GM18868 (cell line): Measurements from ENCODE around the gene ABCB6.

Experiments
- ATAC-seq: cut with Tn5 transposase; IDR thresholded peaks from one replicate; pipeline ENCODE4 v1.9.1; 2021; ENCODE audit warnings: mild to moderate bottlenecking, moderate library complexity; ENCODE audit not compliant: unreplicated experiment

ABCB6 gene

DNA sequence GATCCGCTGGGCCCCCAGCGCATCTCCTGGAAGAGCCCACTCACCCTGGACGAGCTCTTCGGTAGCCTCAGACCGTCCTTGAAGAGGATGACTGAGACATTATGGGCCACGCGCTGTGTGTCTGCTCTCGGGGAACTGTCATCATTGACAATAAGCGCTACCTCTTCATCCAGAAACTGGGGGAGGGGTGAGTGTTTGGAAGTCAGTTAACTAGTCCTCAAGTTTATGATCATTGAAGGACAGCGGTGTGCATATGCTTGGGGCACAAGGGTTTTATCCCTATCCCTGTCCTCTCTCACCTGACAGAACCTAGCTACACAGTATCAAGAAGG lies 27.1 kb upstream of the ABCB6 start:
- no peak for ATAC-seq

DNA sequence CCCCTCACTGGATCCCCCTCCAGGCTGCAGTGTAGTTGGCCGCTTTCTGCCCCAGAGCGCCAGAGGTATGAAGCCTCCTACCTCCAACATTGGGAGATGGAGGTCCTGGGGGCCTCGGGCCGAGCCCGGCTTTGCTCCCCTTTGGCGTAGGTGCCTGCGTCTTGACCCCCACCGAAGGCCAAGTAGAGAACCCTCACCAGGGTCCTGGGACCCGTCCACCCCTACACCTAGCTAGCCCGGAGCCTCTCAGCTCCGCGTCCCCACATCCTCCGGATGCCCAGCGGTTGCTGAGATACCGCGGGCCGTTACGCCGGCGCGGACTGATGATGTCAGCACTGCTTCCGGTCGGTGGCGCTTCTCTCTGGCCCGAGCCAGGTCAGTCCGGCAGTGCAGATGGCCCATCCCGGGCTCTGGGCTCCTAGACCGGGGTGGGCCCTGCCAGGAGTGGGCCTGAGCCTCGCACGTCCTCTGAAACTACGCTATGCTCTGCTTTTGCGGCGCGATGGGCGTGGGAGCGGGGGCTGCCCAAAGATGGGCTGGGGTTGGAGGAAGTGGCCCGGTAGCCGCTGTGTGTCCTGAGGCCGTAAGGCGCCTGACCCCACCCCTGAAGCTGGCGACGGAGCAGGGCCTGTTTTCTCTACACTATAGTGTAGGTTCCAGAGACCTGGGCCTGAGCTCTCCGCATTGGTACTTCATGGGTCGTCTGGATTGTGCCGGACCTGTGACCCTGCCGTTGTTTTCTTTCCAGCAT lies 26.6 kb upstream of the ABCB6 start, which contains the start of the genes GLB1L and STK16:
Gene GLB1L (minus strand): TSS at position 297 of the 751 bp plus-strand sequence. CDS start 1,871 bp downstream, outside the sequence.
Gene STK16 (plus strand): TSS at position 332 of the 751 bp plus-strand sequence. CDS start 521 bp downstream, outside the sequence.
- peak; percentile 88 for ATAC-seq

DNA sequence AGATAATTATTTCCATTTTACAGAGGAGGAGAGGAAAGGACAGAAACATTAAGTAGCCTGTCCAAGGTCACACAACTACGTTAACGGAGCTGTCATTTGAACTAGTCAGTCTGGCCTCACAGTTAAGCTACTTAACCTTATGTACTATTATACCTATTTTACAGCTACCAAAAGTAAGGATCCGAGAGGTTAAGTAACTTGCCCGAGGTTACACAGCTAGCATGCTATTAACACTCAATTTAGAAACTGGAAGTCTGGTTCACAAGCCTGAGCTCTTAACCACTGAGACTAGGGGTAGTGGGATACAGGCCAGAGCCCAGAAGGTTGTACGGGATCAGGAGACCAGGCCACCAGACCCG lies 26.0 kb upstream of the ABCB6 start:
- ATAC-seq, result no peak

DNA sequence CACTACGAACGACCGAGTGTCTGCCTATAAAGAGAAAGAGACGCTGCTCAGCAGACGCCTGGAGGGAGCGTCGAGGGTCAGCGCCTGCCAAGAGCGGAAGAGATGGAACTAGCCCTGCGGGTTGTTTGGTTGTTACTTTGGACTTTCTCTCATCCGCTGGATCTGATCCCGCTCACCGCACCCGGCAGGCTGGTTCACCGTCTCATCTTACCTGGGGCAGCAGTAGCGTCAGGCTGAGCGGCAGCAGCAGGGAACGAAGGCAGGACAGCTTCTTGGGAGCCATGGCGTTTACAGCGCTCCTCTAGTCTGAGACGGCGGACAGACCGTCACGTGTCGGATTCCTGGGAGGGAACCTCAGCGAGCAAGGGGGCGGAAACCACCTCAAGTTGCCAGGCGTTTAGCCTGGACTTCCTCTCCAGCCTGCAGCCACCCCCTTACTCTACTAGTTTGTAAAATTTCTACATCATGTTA lies 24.6 kb upstream of the ABCB6 start:
- no peak for ATAC-seq

DNA sequence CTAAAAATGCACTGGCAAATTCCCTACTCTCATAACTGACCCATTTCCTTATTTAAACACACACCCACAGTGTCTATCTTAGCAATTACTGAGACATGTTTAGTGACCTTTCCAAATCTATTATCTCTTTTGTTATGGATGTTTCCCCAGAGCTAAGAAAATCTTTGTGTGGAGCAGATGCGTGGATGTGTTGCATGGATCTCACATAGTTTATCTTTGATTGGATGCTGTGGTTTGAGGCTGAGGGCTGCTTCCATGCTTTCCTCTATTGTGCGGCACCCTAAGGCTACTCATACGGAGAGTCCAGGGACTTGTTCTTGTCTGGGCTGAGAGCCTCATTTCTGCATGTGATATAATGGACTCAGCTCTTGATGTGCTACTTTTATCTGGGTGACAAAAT lies 15.6 kb upstream of the ABCB6 start:
- ATAC-seq, result no peak

DNA sequence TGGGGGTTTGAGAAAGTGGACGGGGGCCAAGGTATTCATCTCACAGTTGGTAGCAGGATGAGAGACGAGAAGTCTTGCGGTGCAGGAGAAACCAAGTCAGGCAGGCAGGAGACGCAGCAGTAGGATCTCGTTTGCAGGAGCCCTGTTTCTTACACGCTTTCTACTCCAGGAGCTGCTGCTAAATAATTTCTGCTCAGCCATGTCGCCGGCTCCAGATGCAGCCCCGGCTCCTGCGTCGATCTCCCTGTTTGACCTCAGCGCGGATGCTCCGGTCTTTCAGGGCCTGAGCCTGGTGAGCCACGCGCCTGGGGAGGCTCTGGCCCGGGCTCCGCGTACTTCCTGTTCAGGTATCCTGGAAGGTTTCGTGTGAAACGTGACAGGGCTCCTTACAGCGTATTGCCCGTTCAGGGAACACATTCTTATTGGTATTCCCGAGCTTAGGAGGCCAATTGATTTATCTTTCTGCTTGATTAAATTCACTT lies 11.3 kb upstream of the ABCB6 start:
- peak; percentile 13 for ATAC-seq

DNA sequence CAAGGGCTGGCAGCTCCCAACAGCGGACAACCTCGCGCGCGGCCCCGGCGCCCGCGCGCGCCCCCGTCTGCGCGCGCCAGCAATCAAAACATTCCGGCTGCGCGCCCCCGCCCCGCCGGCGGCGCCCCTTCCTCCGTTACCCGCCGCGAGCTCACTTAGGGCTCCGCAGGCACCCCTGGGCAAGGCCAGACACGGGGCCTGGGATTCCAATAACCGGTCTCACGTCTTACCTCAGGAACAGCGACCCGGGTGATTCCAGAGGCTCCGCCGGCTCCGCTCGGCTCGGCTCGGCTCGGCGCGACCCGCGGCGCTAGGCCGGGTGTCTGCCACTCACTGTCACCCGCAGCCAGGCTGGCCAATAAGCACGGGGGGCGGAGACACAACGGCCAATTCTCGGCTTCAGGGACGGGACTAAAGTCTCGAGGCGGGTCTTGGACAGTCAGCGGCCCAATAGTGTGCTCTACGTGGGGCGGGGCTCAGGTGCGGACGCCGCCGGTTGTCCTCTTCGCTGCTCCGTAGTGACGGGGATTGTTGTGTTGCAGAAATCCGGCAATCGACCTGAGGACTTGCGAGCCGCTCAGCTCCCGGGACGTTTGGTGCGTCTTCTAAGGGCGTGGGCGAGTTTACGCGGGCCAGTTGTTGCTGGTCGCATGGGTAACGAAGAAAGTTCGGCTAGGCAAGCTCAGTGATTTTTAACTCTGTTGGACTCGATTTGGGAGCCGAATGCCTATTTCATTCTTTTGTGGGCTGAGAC lies 10.7 kb upstream of the ABCB6 start, which contains the start of the genes ANKZF1 and ATG9A:
Gene ANKZF1 (plus strand): TSS at position 502 of the 754 bp plus-strand sequence. CDS start 452 bp downstream, outside the sequence.
Gene ATG9A (minus strand): TSS at position 332 of the 754 bp plus-strand sequence. CDS start 1,612 bp downstream, outside the sequence.
- ATAC-seq, result peak; percentile 98

DNA sequence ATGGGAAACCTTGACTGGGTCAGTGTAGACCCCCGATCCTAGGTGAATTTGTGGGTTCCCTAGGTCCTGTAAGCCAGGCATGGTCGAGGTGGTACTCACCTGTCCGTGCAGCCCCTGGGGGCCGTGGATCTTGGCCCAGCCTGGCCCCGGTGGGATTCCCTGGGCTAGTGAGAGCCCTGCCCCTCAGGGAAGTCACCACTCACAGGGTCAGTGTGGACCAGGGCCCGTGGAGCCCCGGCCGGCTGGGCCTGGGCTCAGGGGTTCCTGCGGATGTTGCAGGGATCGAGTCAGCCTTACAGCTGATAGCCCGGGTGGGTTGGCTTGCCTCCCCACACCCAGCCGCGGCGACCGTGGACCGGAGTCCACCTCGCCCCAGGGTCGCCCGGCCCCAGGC lies 10.2 kb upstream of the ABCB6 start:
- peak; percentile 3 for ATAC-seq

DNA sequence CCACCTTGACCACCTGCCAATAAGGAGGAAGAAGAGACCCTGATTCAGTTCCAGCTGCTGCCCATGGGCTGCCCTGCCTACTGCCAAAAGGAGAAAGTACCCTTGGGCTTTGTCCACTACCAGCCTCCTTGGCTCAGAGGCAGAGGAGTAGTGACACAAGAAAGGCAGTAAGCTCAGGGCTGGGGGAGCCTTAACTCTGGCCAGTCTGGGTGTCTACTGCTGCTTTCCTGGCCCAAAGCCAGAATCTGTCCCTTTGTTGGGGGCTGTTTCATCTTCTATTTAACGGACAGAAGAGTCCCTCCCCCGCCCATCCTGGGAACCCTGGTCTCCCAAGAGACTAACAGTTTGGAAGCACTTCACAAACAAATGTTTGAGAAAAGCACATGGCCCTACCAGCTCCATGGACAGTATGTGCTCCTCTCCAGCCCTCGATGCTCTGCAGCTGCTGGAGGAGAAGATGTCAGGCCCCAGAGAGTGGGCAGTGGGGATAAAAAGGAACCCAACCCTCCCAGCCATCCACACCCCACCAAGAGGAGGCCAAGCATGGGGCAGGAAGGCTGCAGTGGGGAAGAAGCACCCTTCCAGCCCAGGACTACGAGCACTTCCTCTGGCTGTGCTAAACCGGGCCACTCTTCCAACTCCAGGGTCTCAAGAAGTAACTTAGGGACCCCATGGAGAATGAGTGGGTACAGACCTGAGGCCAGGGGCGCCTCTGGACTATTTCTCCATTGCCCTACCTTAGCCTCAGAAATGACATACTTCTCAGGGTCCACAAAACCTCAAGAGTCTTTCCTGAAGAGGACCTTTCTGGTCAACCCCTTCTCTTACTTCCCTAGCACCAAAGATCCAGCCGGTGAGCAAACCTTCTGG lies 9.5 kb upstream of the ABCB6 start:
- ATAC-seq, result no peak

DNA sequence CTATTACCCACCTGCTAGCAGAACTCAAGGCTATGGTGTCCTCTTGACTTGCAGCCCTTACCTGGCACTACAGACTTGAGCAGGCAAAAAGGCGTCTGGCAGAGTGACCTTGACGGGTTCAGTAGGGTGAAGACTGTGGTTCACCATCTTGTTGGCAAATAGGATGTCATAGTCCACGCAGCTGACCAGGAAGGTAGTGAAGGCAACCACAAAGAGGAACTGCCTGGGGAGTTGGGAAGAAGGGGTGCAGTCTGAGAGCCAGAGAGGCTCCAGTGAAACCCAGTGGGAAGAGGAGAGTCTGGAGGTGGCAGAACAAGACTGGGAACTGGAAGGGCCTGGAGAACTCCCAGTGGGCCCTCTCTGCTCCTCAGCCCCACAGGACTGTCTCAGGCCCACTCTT lies 6.6 kb upstream of the ABCB6 start:
- ATAC-seq, result no peak

DNA sequence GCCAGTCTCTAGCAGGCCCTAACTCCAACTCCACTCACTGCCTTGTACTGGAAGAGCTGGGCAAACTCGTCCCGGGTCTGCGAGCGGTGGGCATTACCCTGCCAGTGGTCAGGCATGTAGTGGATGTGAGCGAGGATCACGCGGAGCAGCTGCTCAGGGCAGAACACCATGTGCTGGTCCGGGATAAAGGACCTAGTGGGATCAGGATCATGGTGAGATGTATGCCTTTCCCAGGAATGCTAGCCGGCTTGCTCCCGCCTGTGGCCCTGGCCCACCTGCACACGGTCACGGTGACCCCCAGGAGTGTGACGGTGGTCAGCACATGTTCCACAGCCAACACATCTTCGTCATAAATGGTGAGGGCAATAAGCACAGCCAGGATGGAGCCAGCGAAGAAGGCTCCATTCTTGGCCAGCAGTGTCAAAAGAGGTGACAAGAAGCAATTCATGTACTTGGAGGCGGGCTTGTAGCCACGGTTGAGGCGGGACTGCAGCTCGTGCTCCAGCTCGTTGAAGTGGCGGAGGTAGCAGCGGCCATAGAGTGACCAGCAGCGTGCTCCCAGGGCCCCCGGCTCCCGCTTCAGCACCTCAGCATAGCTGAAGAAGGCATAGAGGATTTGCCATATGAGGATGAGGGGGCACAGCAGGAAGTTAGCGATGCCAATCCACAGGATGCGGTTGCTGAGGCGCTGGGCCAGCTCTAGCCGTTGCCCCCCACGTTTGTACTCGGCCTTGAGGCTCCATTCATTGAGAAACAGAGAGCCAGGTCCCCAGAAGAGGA lies 5.3 kb upstream of the ABCB6 start:
- ATAC-seq, result no peak

DNA sequence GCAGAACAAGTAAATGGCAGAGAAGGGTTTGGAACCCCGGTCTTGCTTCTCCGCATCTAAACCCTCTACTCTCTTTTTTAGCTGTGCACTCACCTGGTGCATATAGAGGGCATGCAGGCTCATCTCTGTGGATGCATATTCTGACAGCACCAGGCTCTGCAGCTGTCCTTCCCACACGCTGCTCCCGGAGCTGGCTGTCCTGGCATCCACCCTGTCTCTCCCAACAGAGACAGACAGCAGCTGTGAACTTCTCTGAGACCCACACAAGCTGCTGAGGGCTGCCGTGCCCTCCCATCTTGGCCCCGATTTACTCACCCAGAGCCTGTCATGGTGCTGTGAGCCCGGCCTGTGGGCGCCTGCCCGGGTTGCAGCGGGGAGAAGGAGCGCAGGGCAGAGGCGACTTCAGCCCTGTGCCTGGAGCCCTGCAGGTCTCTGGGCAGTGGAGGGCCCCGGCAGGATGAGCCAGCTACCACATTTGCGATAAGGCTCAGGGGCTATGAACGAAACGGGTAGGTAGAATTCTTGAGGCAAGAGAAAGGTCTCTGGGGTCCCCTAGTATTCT lies 3.3 kb upstream of the ABCB6 start:
- no peak for ATAC-seq

DNA sequence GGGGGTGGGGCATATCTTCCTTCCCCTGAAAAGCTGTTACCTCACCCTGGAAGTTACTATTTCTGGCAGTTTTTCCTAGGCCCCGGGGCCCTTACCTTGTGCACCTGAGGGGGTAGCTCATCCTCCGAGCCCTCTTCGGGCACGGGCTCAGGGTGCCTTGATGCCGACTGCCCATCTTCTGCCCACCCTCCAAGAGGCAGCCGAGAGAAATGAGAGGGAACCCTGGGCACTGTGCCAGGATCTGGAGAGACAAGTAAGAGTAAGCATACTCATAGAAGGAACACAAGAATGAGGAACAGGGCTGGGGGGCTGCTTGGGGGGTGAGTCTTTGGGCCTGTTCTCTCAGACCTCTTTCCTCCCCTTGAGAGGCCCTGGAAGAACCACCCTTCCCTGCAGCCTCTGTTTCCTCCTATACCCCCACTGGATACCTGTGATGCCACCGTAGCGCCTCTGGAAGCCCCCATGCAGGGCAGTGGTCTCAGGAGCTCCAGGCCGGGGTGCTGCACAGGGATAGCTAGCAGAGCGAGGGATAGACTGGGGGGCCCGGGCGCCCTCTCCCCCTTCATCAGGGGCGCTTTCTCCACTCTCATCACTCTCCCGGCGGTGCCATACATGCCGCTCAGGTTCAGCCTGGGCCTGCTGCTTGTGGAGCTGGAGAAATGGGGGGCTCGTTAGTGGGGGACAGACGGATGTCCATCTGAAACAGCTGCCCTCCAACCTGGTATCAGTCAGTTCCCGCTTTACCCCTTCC lies 2.1 kb upstream of the ABCB6 start:
- ATAC-seq, result no peak

DNA sequence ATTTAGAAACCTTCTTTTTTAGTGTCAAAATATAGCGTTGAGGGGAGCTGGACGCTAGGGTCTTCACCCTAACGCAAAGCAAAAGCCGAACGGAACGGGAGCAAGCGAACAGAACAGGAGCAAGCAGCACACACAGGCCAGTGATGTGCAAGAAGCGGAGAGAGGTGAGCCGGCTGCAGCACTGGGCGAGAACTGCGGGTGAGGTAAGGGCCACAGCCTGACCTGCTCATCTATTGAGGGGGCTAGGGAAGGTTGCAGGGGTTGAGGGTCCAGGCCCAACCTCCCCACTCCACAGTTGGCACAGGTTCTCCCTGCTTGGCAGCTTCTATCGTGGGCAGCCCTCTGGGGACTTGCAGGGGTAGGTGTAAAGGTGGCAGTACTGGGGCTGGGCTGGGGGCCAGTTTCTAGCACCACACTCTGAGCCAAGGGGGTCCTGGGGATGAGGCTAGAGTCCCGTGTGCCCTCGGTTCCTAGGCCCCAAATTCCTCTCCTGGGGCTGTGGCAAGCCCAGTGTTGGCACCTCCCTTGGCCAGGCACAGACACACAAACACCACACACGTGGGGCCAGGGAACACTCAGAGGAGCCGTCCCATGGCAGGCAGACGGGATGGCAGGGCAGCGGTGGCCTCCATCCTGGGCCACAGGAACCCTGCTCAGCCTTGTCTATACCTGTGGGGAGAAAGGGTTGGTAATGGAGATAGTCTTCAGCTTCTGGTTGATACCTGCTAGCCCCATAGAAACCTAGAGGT lies 1.2 kb upstream of the ABCB6 start:
- ATAC-seq, result no peak

DNA sequence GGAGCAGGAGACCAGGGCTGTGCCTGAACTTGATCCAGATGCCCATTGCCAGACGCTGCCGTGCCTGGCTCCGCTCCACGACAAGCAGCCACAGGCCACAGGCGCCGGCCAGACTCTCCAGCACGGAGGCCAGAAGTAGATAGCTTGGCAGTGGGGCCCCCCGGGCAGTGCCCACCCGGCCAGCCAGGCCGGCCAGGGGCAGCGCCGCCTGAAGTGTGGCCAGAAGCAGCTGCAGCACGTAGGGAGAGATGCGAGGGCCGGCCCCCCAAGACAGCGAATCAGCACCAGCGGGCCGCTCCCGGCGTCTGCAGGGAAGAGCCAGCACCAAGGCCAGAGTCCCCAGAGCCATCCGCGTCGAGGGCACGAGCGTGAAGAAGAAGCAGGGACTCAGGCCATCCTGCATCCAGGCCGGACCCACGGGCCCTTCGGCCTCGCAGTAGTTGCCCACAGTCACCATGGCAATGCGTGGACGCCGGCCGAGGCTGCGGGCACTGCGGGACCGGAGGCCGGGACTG lies 484 bp downstream of the ABCB6 start:
- ATAC-seq, result peak; percentile 25

DNA sequence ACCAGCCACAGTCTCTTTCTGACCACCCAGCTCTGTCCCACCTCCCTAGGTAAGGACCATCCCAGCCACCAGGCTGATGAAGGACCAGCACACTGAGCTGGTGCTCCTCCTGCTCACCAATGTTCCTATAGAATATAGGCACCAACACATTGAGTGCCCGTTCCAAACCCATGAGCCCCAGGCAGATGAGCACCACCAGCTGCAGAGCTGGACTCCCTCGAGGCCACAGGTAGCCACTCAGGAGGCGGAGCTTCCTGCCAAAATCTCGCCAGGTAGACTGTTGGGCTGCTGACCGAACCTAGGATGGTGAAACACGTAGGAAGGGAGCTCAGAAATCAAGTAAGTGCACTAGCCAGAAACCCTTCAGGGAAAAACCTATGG lies 2.2 kb downstream of the ABCB6 start:
- ATAC-seq, result no peak

DNA sequence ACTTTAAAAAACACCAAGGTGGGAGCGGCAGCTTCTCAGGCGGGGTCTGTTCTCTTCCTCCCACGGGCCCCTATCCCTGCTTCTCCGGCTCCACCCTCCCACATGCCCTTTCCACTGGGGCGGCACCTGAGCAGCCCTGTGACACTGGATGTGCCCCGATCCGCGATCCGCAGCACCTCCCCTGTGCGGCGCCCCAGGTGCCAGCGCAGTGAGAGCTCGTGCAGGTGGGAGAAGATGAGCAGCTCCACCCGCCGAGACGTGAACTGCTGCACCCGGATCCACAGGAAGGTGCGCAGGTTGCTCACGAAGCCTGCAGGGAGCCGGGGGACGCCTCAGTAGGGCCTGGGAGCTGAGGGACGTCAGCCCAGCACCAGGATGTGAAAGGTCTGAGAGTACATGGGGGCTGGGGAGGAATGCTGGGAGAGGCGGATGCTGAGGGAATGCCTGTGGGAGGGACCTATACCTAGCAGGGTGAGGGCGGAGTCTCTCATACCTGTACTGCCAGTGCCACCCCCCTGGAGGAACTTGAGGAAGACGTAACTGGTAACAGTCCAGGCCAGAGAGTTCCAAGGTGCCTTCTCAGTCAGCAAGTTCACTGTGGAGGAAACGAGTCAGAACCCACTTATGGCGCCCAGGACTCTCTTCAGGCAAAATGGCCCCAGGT lies 2.8 kb downstream of the ABCB6 start:
- ATAC-seq, result no peak

DNA sequence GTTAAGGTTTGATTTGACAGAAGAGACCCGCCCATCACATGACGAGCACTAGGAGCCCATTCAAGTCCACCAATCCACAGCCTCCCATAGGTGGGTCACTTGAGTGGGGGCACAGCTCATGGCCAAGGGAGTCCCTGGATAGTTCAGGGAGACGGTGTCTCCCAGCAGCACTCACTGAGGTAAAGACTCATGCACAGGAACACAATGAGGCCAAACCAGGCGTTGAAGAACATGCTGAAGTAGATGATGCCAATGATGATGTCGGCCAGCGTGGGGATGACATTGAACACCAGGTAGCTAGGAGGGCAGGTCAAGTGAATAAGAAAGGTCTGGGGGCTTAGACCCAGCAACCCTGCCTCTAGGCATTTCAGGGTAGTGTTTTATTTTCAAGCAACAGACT lies 4.0 kb downstream of the ABCB6 start:
- ATAC-seq, result no peak
